Astrocyte (in vitro differentiated cells and primary cell): ENCODE results near the gene HS6ST3. TPM values are rescaled to one million over a fixed set of nuclear protein-coding genes. Genes with fewer than 3 reads are reported as not detected.

Experiments
- DNase-seq: peaks from one replicate; pipeline ENCODE4 v3.0.0-alpha.2; 2010; ENCODE audit warnings: low read depth
- FAIRE-seq: peaks from 2 replicates; lab custom pipeline; 2011; peaks lifted over from hg19 to GRCh38; lab: Jason Lieb, UNC
- H2AFZ ChIP-seq: 2 replicates; pipeline ENCODE4 v1.6.0; 2012; ENCODE audit warnings: low read depth, low read length, inconsistent platforms
- H3K27ac ChIP-seq: 2 replicates; pipeline ENCODE4 v1.5.1; 2011; ENCODE audit warnings: low read depth, low read length, inconsistent platforms
- H3K27me3 ChIP-seq: 2 replicates; pipeline ENCODE4 v1.6.0; 2011; ENCODE audit warnings: low read length, inconsistent platforms; ENCODE audit not compliant: insufficient read depth
- H3K36me3 ChIP-seq: 2 replicates; pipeline ENCODE4 v1.5.1; 2011; ENCODE audit warnings: low read length, inconsistent platforms; ENCODE audit not compliant: insufficient read depth
- H3K4me1 ChIP-seq: 2 replicates; pipeline ENCODE4 v1.5.1; 2011; ENCODE audit warnings: low read length, inconsistent platforms; ENCODE audit not compliant: insufficient read depth
- H3K4me2 ChIP-seq: 2 replicates; pipeline ENCODE4 v1.6.0; 2012; ENCODE audit warnings: low read length, inconsistent platforms
- H3K4me3 ChIP-seq: 2 replicates; pipeline ENCODE4 v1.5.1; 2011; ENCODE audit warnings: low read depth, mild to moderate bottlenecking, low read length, inconsistent platforms; ENCODE audit not compliant: insufficient read depth
- H3K79me2 ChIP-seq: 2 replicates; pipeline ENCODE4 v1.6.0; 2012; ENCODE audit warnings: mild to moderate bottlenecking, low read length, inconsistent platforms; ENCODE audit not compliant: insufficient read depth
- H3K9ac ChIP-seq: 2 replicates; pipeline ENCODE4 v1.6.0; 2012; ENCODE audit warnings: mild to moderate bottlenecking, low read length, inconsistent platforms
- H3K9me3 ChIP-seq: 2 replicates; pipeline ENCODE4 v1.5.1; 2012; ENCODE audit warnings: low read depth, mild to moderate bottlenecking, low read length, inconsistent platforms; ENCODE audit not compliant: insufficient read depth
- H4K20me1 ChIP-seq: 2 replicates; pipeline ENCODE4 v1.6.0; 2012; ENCODE audit warnings: low read length, inconsistent platforms; ENCODE audit not compliant: insufficient read depth
- H3K27ac Mint-ChIP-seq: one replicate; pipeline ENCODE4 v1.8.0; 2021; ENCODE audit warnings: mild to moderate bottlenecking, mixed read lengths; ENCODE audit not compliant: unreplicated experiment
- H3K27me3 Mint-ChIP-seq: one replicate; pipeline ENCODE4 v1.8.0; 2021; ENCODE audit warnings: low read depth, mixed read lengths; ENCODE audit not compliant: unreplicated experiment
- H3K36me3 Mint-ChIP-seq: one replicate; pipeline ENCODE4 v1.8.0; 2021; ENCODE audit warnings: low read depth, mixed read lengths; ENCODE audit not compliant: unreplicated experiment
- H3K4me1 Mint-ChIP-seq: one replicate; pipeline ENCODE4 v1.8.0; 2021; ENCODE audit warnings: low read depth, mixed read lengths; ENCODE audit not compliant: unreplicated experiment
- H3K4me3 Mint-ChIP-seq: one replicate; pipeline ENCODE4 v1.8.0; 2021; ENCODE audit warnings: mild to moderate bottlenecking, moderate library complexity, mixed read lengths; ENCODE audit not compliant: unreplicated experiment
- H3K9me3 Mint-ChIP-seq: one replicate; pipeline ENCODE4 v1.8.0; 2021; ENCODE audit warnings: mild to moderate bottlenecking, mixed read lengths; ENCODE audit not compliant: unreplicated experiment
- CTCF ChIP-seq: IDR thresholded peaks from 2 replicates; pipeline ENCODE4 v1.5.1; 2011; ENCODE audit warnings: low read depth, mild to moderate bottlenecking, inconsistent platforms, low read length, moderate library complexity; ENCODE audit not compliant: insufficient read depth
- EZH2 ChIP-seq: IDR thresholded peaks from 2 replicates; pipeline ENCODE4 v1.6.1; 2012; ENCODE audit warnings: mild to moderate bottlenecking, low read length, inconsistent platforms; ENCODE audit not compliant: insufficient read depth
- total RNA-seq: library from RNA; stranded (reverse); gene quantifications from 2 replicates; pipeline ENCODE4 v1.2.1, GENCODE V29; 2021

HS6ST3 gene
- total RNA-seq, 1 donor from 2014 or later, result 0.07 TPM

GRCh38 chr13:96553796-96554195, 463.9 kb downstream of the HS6ST3 start:
- Histone ChIP-seq H3K27ac (no peak overlapping the region), H3K9ac (no peak overlapping the region), H3K9me3 (no peaks in the 10 kb centered on the region), H3K79me2 (no peaks in the 10 kb centered on the region), H3K4me1 (no peaks in the 10 kb centered on the region), H3K36me3 (no peaks in the 10 kb centered on the region), H3K27me3 (no peaks in the 10 kb centered on the region), H3K4me2 (no peak overlapping the region), H2AFZ (no peak overlapping the region), H3K4me3 (no peak overlapping the region), H4K20me1 (no peaks in the 10 kb centered on the region)
- H3K36me3 Mint-ChIP-seq, result no peaks in the 10 kb centered on the region
- no peak overlapping the region for H3K4me3 Mint-ChIP-seq
- DNase-seq (no peak), FAIRE-seq (no peak)
- TF ChIP-seq EZH2, result no peak
- no peak for TF ChIP-seq CTCF
- no peaks in the 10 kb centered on the region for H3K4me1 Mint-ChIP-seq
- no peaks in the 10 kb centered on the region for H3K9me3 Mint-ChIP-seq
- H3K27me3 Mint-ChIP-seq, result no peaks in the 10 kb centered on the region
- no peak overlapping the region for H3K27ac Mint-ChIP-seq

- Histone ChIP-seq H3K79me2 (no peaks in the 10 kb centered on the region), H3K4me3 (no peak overlapping the region), H3K36me3 (no peaks in the 10 kb centered on the region), H3K9me3 (no peaks in the 10 kb centered on the region), H3K27ac (no peak overlapping the region), H3K4me2 (no peak overlapping the region), H3K4me1 (no peaks in the 10 kb centered on the region), H4K20me1 (no peaks in the 10 kb centered on the region), H3K9ac (no peak overlapping the region), H3K27me3 (no peaks in the 10 kb centered on the region), H2AFZ (no peak overlapping the region)
- H3K4me1 Mint-ChIP-seq, result no peaks in the 10 kb centered on the region
- FAIRE-seq (no peak), DNase-seq (no peak)
- peaks cover 7% of the 10 kb centered on the region for H3K27me3 Mint-ChIP-seq
- TF ChIP-seq EZH2 (no peak), CTCF (no peak)
- no peaks in the 10 kb centered on the region for H3K9me3 Mint-ChIP-seq
- H3K36me3 Mint-ChIP-seq, result no peaks in the 10 kb centered on the region
- H3K4me3 Mint-ChIP-seq, result no peak overlapping the region
- no peak overlapping the region for H3K27ac Mint-ChIP-seq
Measured at GRCh38 chr13:96573563-96573962, 483.7 kb downstream of the HS6ST3 start.

GRCh38 chr13:96575423-96576320, 485.8 kb downstream of the HS6ST3 start:
- no peaks in the 10 kb centered on the region for H3K36me3 ChIP-seq
- no peaks in the 10 kb centered on the region for H3K27me3 ChIP-seq
- FAIRE-seq, result no peak
- TF ChIP-seq EZH2, result no peak
- TF ChIP-seq CTCF, result no peak
- H3K79me2 ChIP-seq, result no peaks in the 10 kb centered on the region
- Mint-ChIP-seq H3K27me3 (peaks cover 7% of the 10 kb centered on the region), H3K4me3 (no peak overlapping the region), H3K27ac (no peak overlapping the region), H3K9me3 (no peaks in the 10 kb centered on the region), H3K36me3 (no peaks in the 10 kb centered on the region), H3K4me1 (no peaks in the 10 kb centered on the region)
- H2AFZ ChIP-seq, result no peak overlapping the region
- H4K20me1 ChIP-seq, result no peaks in the 10 kb centered on the region
- H3K9ac ChIP-seq, result no peak overlapping the region
- no peak overlapping the region for H3K27ac ChIP-seq
- H3K4me3 ChIP-seq, result no peak overlapping the region
- H3K4me2 ChIP-seq, result no peak overlapping the region
- no peaks in the 10 kb centered on the region for H3K9me3 ChIP-seq
- no peaks in the 10 kb centered on the region for H3K4me1 ChIP-seq
- DNase-seq, result no peak
